B cell (primary cell): ENCODE measurements around the gene RAD51B. TPM values are rescaled to one million over a fixed set of nuclear protein-coding genes. Genes with fewer than 3 reads are reported as not detected.

ENCODE experiments used
- ATAC-seq: fragments of 200-7000 bp; cut with Tn5 transposase; one replicate; pipeline ENCODE4 v1.10.0; 2021; ENCODE audit warnings: low read depth, mild to moderate bottlenecking, moderate number of reproducible peaks, moderate library complexity
- CTCF ChIA-PET: fragments of 350-600 bp; sonication (Branson Sonifier 250); formaldehyde crosslinking; loops from one replicate; lab custom pipeline; 2021; ENCODE audit warnings: antibody characterized with exemption, inconsistent platforms; lab: Charles Lee
- POLR2A ChIA-PET: fragments of 350-600 bp; sonication (Branson Sonifier 250); formaldehyde crosslinking; loops from one replicate; lab custom pipeline; 2021; ENCODE audit warnings: antibody characterized with exemption; lab: Charles Lee
- DNase-seq: peaks from one replicate; pipeline ENCODE4 v3.0.0; 2013
- H2AFZ ChIP-seq: 2 replicates; pipeline ENCODE4 v1.6.1; 2012; ENCODE audit warnings: mild to moderate bottlenecking, low read depth, low read length; ENCODE audit not compliant: insufficient read depth, poor library complexity, severe bottlenecking
- H3K27ac ChIP-seq, 2 donors: 1 replicate in 1 of 2; 2 replicates in 1 of 2; pipeline ENCODE4 v1.5.1; 2012 to 2013; ENCODE audit warnings: low read length in 2 of 2, mild to moderate bottlenecking in 2 of 2, moderate library complexity in 1 of 2
- H3K27me3 ChIP-seq, 4 experiments: fragments of 200-600 bp in 1 of 4; sonication (generic) in 1 of 4; replicated peaks in 1 of 4; 1 replicate in 2 of 4; 2 replicates in 2 of 4; pipeline versions ENCODE4 v1.6.1 to v1.7.0; 2013 to 2016; ENCODE audit warnings: low read length in 3 of 4, mild to moderate bottlenecking in 2 of 4, mixed read lengths in 1 of 4, moderate library complexity in 1 of 4; ENCODE audit not compliant: insufficient read depth in 4 of 4, control insufficient read depth in 3 of 4; ENCODE audit errors: control extremely low read depth in 1 of 4
- H3K36me3 ChIP-seq, 2 experiments: replicated peaks in 1 of 2; 1 replicate in 1 of 2; 2 replicates in 1 of 2; pipeline versions ENCODE4 v1.6.1 to v1.7.1; 2013; ENCODE audit warnings: low read length in 1 of 2; ENCODE audit not compliant: insufficient read depth in 2 of 2, control insufficient read depth in 1 of 2; ENCODE audit errors: control extremely low read depth in 1 of 2, extremely low read depth in 1 of 2
- H3K4me1 ChIP-seq, 2 donors: fragments of 200-600 bp in 1 of 2; sonication (generic) in 1 of 2; 1 replicate in 1 of 2; 2 replicates in 1 of 2; pipeline versions ENCODE4 v1.5.1 to v1.6.1; 2013 to 2017; ENCODE audit warnings: low read length in 2 of 2; ENCODE audit not compliant: control insufficient read depth in 2 of 2, insufficient read depth in 2 of 2
- H3K4me2 ChIP-seq: replicated peaks from 2 replicates; pipeline ENCODE3; 2012; ENCODE audit warnings: mild to moderate bottlenecking, low read depth, low read length; ENCODE audit not compliant: poor library complexity, severe bottlenecking
- H3K4me3 ChIP-seq, 5 experiments: fragments of 200-600 bp in 1 of 5; sonication (generic) in 1 of 5; 1 replicate in 3 of 5; 2 replicates in 2 of 5; pipeline versions ENCODE4 v1.5.1 to v1.7.0; 2011 to 2016; ENCODE audit warnings: low read length in 4 of 5, mild to moderate bottlenecking in 4 of 5, low read depth in 2 of 5, control low read depth in 1 of 5, moderate library complexity in 1 of 5; ENCODE audit not compliant: insufficient read depth in 1 of 5; ENCODE audit errors: control extremely low read depth in 1 of 5, extremely low read depth in 1 of 5
- H3K79me2 ChIP-seq: fragments of 200-600 bp; sonication (generic); one replicate; pipeline ENCODE4 v1.6.0; 2016; ENCODE audit warnings: low read length; ENCODE audit not compliant: control insufficient read depth, insufficient read depth
- H3K9ac ChIP-seq: fragments of 200-600 bp; sonication (generic); 2 replicates; pipeline ENCODE4 v1.6.1; 2017; ENCODE audit warnings: mild to moderate bottlenecking, low read length, moderate library complexity
- H3K9me3 ChIP-seq, 3 donors: one replicate each; pipeline versions ENCODE4 v1.6.1 to v1.7.1; 2013; ENCODE audit warnings: low read length in 2 of 3; ENCODE audit not compliant: control insufficient read depth in 2 of 3, insufficient read depth in 1 of 3; ENCODE audit errors: control extremely low read depth in 1 of 3
- H4K20me1 ChIP-seq: 2 replicates; pipeline ENCODE4 v1.6.0; 2012; ENCODE audit warnings: mild to moderate bottlenecking, low read length; ENCODE audit not compliant: insufficient read depth, control insufficient read depth, poor library complexity, severe bottlenecking
- H3K27ac Mint-ChIP-seq: one replicate; pipeline ENCODE4 v1.8.0; 2021; ENCODE audit warnings: mixed read lengths
- H3K27me3 Mint-ChIP-seq: one replicate; pipeline ENCODE4 v1.8.0; 2021; ENCODE audit warnings: mixed read lengths
- H3K4me1 Mint-ChIP-seq: one replicate; pipeline ENCODE4 v1.8.0; 2021; ENCODE audit warnings: mixed read lengths
- H3K4me3 Mint-ChIP-seq: one replicate; pipeline ENCODE4 v1.8.0; 2021; ENCODE audit warnings: mixed read lengths
- H3K9me3 Mint-ChIP-seq: one replicate; pipeline ENCODE4 v1.8.0; 2022; ENCODE audit warnings: mixed read lengths; ENCODE audit not compliant: insufficient read depth
- EZH2 ChIP-seq: IDR thresholded peaks from 2 replicates; pipeline ENCODE4 v1.6.1; 2012; ENCODE audit warnings: borderline replicate concordance, low read depth, mild to moderate bottlenecking, moderate library complexity, low read length; ENCODE audit not compliant: insufficient read depth, poor library complexity, severe bottlenecking
- WGBS: methylation state at CpG from one replicate; pipeline ENCODE4 v1.1.5; 2013; ENCODE audit warnings: missing lambda C conversion rate; ENCODE audit not compliant: insufficient coverage; 5-methylcytosine and 5-hydroxymethylcytosine counted together
- intact Hi-C: fragments of 100-400 bp; cut with micrococcal nuclease; formaldehyde crosslinking; loops from one replicate; pipeline ENCODE4 v1.10.0; 2022
- polyA plus RNA-seq: library from polyadenylated mRNA; depleted of rRNA; stranded (reverse); fragments of >200 nt; gene quantifications from 2 replicates; pipeline ENCODE4 v1.2.3, GENCODE V29; 2012
- total RNA-seq, 2 donors: library from RNA; stranded (reverse); fragments of 120-200 nt in 1 of 2; gene quantifications; 1 replicate in 1 of 2; 2 replicates in 1 of 2; pipeline versions ENCODE4 v1.2.3 to v1.2.4, GENCODE V29; 2013 to 2022
- TF ChIP-seq, protein P1 (sequence below): fragments of 200-600 bp; IDR thresholded peaks from one replicate; pipeline ENCODE4 v1.8.0; 2022; ENCODE audit warnings: antibody characterized with exemption, mild to moderate bottlenecking

Gene RAD51B
- total and polyA plus RNA-seq, 2 donors (not counting 1 experiment from before 2014, with no cell fraction given), result 6.5 to 60.6 TPM

DNA sequence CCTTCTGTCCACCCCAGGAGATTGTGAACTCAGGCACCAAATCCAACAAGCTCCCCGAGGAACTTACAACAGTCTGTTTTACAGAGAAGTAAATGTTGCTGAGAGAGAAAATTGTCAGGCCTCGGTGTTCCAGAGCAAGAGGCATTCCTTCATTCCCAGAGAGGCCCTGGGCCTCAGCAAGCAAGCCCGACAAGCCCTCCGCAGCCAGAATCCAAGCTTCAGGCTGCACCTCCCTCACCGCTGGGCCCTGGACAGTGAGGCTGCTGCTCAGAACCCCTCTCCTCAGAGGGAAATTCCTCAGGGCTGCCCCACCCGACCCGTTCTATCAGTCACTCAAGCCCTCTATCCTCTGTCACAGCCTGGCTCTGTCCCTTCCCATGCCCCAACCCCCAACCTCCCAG, 916.9 kb downstream of the RAD51B start:
- CTCF ChIA-PET, result interaction anchor here (0.6 to 1.7 kb wide), 4 partner anchors 16 to 399 kb away, joined by 3 to 5 read pairs (median 4); no protein-coding TSS in a partner anchor
- no peak overlapping the region for H3K9ac ChIP-seq

DNA sequence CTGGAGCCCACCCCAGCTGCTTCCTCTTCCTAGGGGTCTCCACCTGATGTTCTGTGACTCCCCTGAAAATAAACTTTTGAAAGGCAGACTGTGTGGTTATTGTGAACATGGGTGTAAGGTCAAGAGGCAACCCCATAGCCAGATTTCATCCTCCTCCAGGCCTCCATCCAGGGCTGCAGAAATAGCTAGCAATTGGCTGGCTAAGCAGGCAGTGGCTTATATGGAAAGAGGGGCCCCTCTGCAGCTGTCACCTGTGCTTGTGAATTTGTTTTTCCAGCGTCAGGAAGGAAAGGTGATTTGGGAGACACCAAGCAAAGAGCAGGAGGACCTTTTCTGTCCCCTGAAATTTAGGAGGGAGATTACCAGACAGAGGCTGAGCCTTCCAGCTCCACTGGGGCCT, 917.5 kb downstream of the RAD51B start:
- H3K36me3 ChIP-seq, result no peaks in the 10 kb centered on the region
- peaks cover 77% of the 10 kb centered on the region for H3K4me1 Mint-ChIP-seq
- H3K9me3 Mint-ChIP-seq, result no peaks in the 10 kb centered on the region
- no peaks in the 10 kb centered on the region for H4K20me1 ChIP-seq
- no peak overlapping the region for H3K9ac ChIP-seq
- intact Hi-C loops, result no loop called here
- DNase-seq (no peak), ATAC-seq (no peak)
- H3K4me3 ChIP-seq, result no peak overlapping the region
- H3K27me3 Mint-ChIP-seq, result no peaks in the 10 kb centered on the region
- H3K4me1 ChIP-seq, result peaks cover 44 to 66% of the 10 kb centered on the region in 2 donors
- H3K79me2 ChIP-seq, result peaks cover 12% of the 10 kb centered on the region
- ChIA-PET CTCF (interaction anchor here (1.5 to 1.7 kb wide), 2 partner anchors 51 to 77 kb away, joined by 3 to 5 read pairs; no protein-coding TSS in a partner anchor), POLR2A (no interaction called here)
- H3K9me3 ChIP-seq, result peaks cover 0 to 3% (median 0%) of the 10 kb centered on the region in 3 donors
- no peaks in the 10 kb centered on the region for H3K27me3 ChIP-seq
- no peak overlapping the region for H3K4me2 ChIP-seq
- peak overlapping the region; percentile 32 for H3K27ac Mint-ChIP-seq
- WGBS, result 91% methylated on average over 1 of the region's 1 CpG
- TF ChIP-seq EZH2, result no peak
- TF ChIP-seq, protein P1, sequence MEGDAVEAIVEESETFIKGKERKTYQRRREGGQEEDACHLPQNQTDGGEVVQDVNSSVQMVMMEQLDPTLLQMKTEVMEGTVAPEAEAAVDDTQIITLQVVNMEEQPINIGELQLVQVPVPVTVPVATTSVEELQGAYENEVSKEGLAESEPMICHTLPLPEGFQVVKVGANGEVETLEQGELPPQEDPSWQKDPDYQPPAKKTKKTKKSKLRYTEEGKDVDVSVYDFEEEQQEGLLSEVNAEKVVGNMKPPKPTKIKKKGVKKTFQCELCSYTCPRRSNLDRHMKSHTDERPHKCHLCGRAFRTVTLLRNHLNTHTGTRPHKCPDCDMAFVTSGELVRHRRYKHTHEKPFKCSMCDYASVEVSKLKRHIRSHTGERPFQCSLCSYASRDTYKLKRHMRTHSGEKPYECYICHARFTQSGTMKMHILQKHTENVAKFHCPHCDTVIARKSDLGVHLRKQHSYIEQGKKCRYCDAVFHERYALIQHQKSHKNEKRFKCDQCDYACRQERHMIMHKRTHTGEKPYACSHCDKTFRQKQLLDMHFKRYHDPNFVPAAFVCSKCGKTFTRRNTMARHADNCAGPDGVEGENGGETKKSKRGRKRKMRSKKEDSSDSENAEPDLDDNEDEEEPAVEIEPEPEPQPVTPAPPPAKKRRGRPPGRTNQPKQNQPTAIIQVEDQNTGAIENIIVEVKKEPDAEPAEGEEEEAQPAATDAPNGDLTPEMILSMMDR, result no peak
- H3K4me3 Mint-ChIP-seq, result no peak overlapping the region
- H2AFZ ChIP-seq, result no peak overlapping the region
- H3K27ac ChIP-seq, result no peak overlapping the region

More for the DNA sequence above, 916.9 kb downstream of the RAD51B start:
- no peak overlapping the region for H3K27ac ChIP-seq
- WGBS, result 81% methylated on average over 7 of the region's 7 CpGs
- no peaks in the 10 kb centered on the region for H3K27me3 ChIP-seq
- no peak overlapping the region for H2AFZ ChIP-seq
- POLR2A ChIA-PET, result no interaction called here
- no peak overlapping the region for H3K4me3 Mint-ChIP-seq
- H3K4me1 Mint-ChIP-seq, result peaks cover 73% of the 10 kb centered on the region
- peaks cover 40 to 60% of the 10 kb centered on the region in 2 donors for H3K4me1 ChIP-seq
- intact Hi-C loops, result no loop called here
- no peaks in the 10 kb centered on the region for H4K20me1 ChIP-seq
- no peaks in the 10 kb centered on the region for H3K9me3 Mint-ChIP-seq
- no peak overlapping the region for H3K4me2 ChIP-seq
- H3K9me3 ChIP-seq, result peaks cover 0 to 3% (median 0%) of the 10 kb centered on the region in 3 donors
- peaks cover 12% of the 10 kb centered on the region for H3K79me2 ChIP-seq
- no peak overlapping the region for H3K4me3 ChIP-seq
- DNase-seq (no peak), ATAC-seq (no peak)
- peak overlapping the region; percentile 51 for H3K27ac Mint-ChIP-seq
- no peak for TF ChIP-seq EZH2
- TF ChIP-seq, protein P1, result no peak
- no peaks in the 10 kb centered on the region for H3K27me3 Mint-ChIP-seq
- H3K36me3 ChIP-seq, result no peaks in the 10 kb centered on the region
